Retinal pigment epithelial cell (primary cell): Measurements from ENCODE around the gene KCNJ6.

Experiments
- DNase-seq: peaks from one replicate; pipeline ENCODE4 v3.0.0-alpha.2; 2010; ENCODE audit warnings: low read depth
- H3K4me3 ChIP-seq: 2 replicates; pipeline ENCODE4 v1.5.1; 2011; ENCODE audit warnings: mild to moderate bottlenecking, low read length, control low read depth, moderate library complexity
- CTCF ChIP-seq: conservative IDR thresholded peaks from 2 replicates; pipeline ENCODE4 v1.5.1; 2011; ENCODE audit warnings: low read depth, low read length, control low read depth, inconsistent platforms

KCNJ6 gene

GRCh38 chr21:37842163-37842919, 73.9 kb downstream of the KCNJ6 start:
- no peak overlapping the region for H3K4me3 ChIP-seq
- TF ChIP-seq CTCF = no peak

GRCh38 chr21:37837381-37837780, 78.9 kb downstream of the KCNJ6 start:
- TF ChIP-seq CTCF = no peak
- no peak overlapping the region for H3K4me3 ChIP-seq
- DNase-seq = no peak

More at GRCh38 chr21:37842163-37842919, 73.9 kb downstream of the KCNJ6 start:
- DNase-seq = no peak

GRCh38 chr21:37835481-37835880, 80.8 kb downstream of the KCNJ6 start:
- H3K4me3 ChIP-seq = no peak overlapping the region
- DNase-seq = no peak
- no peak for TF ChIP-seq CTCF

- no peak for DNase-seq
- no peak overlapping the region for H3K4me3 ChIP-seq
- no peak for TF ChIP-seq CTCF
These were observed 83.0 kb downstream of the KCNJ6 start for GRCh38 chr21:37833301-37833700.

- DNase-seq = no peak
- no peak for TF ChIP-seq CTCF
- no peak overlapping the region for H3K4me3 ChIP-seq
These were observed 86.8 kb downstream of the KCNJ6 start for GRCh38 chr21:37829447-37829846.

- H3K4me3 ChIP-seq = no peak overlapping the region
- TF ChIP-seq CTCF = no peak
- no peak for DNase-seq
These were observed 87.3 kb downstream of the KCNJ6 start for GRCh38 chr21:37828991-37829390.

GRCh38 chr21:37828556-37828955, 87.7 kb downstream of the KCNJ6 start:
- DNase-seq = no peak
- no peak overlapping the region for H3K4me3 ChIP-seq
- TF ChIP-seq CTCF = no peak
